HG03159 (cell line): ENCODE data around the gene HAUS8.
"Not testable (repeated sequence)": the region's sequence is repeated elsewhere in the genome, so short reads cannot be mapped to it uniquely, and the experiment has no call there.

ENCODE experiments used
- ATAC-seq: cut with Tn5 transposase; IDR thresholded peaks from one replicate; pipeline ENCODE4 v1.9.1; 2021; ENCODE audit warnings: mild to moderate bottlenecking, moderate library complexity; ENCODE audit not compliant: unreplicated experiment

Gene HAUS8

DNA sequence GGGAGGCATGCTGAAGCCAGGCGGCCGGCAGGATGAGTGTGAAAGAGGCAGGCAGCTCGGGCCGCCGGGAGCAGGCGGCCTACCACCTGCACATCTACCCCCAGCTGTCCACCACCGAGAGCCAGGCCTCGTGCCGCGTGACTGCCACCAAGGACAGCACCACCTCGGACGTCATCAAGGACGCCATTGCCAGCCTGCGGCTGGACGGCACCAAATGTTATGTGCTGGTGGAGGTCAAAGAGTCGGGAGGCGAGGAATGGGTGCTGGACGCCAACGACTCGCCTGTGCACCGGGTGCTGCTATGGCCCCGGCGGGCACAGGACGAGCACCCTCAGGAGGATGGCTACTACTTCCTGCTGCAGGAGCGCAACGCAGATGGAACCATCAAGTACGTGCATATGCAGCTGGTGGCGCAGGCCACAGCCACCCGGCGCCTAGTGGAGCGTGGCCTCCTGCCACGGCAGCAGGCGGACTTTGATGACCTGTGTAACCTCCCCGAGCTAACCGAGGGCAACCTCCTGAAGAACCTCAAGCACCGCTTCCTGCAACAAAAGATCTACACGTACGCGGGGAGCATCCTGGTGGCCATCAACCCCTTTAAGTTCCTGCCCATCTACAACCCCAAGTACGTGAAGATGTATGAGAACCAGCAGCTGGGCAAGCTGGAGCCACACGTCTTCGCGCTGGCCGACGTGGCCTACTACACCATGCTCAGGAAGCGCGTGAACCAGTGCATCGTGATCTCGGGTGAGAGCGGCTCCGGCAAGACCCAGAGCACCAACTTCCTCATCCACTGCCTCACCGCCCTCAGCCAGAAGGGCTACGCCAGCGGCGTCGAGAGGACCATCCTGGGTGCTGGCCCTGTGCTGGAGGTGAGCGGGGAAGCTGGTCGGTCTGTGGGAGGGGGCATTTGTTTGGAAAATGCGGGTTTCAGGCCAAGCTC, 26.7 kb upstream of the HAUS8 start:
- ATAC-seq: no peak

DNA sequence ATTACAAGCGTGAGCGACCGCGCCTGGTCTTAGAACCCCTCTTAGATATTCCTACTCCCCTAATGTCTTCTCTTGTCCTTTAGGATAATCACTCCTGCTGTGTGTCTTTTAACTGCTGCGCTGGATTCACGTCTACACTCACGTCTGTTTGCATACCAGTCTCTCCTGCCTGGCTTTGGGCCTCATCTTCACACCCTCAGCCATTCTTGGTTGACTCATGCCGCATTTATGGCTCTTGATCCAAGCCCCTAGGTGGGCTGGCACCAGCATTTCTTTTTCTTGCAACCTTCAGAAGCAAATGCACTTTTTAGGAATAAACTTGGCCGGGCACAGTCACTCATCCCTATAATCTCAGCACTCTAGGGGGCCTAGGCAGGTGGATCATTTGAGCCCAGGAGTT, 23.1 kb upstream of the HAUS8 start:
- ATAC-seq: no peak

- ATAC-seq: no peak
Measured at GRCh38 chr19:17097593-17098126, 22.4 kb upstream of the HAUS8 start.

- ATAC-seq: no peak
Measured at GRCh38 chr19:17095141-17095919, 20.1 kb upstream of the HAUS8 start.

GRCh38 chr19:17094694-17095093, 19.4 kb upstream of the HAUS8 start:
- ATAC-seq: not testable (repeated sequence)

- ATAC-seq: no peak
Measured at GRCh38 chr19:17092696-17093095, 17.4 kb upstream of the HAUS8 start.

GRCh38 chr19:17091758-17092333, 16.6 kb upstream of the HAUS8 start:
- ATAC-seq: no peak

DNA sequence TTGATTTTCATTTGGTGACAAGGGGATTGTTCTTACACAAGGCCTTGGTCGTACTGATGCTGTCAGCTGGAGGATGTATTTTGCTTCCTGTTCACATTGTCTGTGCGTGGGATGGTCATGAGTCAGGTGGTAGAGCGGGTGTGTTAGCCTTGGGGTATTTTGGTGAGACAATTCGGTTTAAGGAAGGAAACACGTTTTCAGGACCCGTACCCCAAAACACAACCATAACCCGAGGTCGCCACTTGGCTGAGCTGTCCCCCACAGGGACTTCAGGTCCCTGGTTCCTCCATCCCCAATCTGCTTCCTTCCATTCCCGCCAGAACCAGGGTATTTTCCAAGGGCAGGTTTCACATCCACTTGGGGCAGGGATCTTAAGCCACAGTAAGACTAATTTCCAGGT, 15.3 kb upstream of the HAUS8 start:
- no peak for ATAC-seq

DNA sequence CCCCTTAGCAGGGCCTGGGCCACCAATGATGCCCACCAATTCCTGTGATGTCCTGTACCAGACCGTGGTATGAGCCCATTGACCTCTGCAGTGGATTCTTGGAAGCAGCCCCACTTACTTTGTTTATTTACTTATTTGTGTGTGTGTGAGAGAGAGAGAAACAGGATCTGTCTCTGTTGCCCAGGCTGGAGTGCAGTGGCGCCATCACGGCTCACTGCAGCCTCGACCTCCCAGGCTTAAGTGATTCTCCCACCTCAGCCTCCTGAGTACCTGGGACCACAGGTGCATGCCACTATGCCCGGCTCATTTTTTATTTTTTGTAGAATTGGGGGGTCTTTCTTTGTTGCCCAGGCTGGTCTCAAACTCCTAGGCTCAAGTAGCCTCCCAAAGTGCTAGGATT, 13.3 kb upstream of the HAUS8 start:
- no peak for ATAC-seq

DNA sequence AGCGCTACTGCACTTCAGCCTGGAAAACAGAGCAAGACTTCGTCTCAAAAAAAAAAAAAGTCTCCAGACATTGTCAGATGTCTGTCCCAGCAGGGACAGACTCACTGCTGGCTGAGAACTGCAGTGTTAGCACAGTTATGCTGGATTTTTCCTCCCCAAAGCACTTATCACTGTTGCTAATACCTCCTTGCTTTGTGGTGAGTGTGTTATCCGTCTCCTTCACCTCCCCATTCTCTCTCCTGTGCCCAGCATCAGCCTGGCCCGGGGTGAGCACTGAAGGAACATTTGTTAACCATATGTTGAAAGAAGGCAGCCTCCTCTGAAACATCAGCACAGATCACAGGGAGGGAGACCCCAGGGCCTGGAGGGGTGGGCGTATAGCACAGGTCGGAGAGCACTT, 11.6 kb upstream of the HAUS8 start:
- ATAC-seq: no peak

GRCh38 chr19:17086120-17086519, 10.9 kb upstream of the HAUS8 start:
- no peak for ATAC-seq

DNA sequence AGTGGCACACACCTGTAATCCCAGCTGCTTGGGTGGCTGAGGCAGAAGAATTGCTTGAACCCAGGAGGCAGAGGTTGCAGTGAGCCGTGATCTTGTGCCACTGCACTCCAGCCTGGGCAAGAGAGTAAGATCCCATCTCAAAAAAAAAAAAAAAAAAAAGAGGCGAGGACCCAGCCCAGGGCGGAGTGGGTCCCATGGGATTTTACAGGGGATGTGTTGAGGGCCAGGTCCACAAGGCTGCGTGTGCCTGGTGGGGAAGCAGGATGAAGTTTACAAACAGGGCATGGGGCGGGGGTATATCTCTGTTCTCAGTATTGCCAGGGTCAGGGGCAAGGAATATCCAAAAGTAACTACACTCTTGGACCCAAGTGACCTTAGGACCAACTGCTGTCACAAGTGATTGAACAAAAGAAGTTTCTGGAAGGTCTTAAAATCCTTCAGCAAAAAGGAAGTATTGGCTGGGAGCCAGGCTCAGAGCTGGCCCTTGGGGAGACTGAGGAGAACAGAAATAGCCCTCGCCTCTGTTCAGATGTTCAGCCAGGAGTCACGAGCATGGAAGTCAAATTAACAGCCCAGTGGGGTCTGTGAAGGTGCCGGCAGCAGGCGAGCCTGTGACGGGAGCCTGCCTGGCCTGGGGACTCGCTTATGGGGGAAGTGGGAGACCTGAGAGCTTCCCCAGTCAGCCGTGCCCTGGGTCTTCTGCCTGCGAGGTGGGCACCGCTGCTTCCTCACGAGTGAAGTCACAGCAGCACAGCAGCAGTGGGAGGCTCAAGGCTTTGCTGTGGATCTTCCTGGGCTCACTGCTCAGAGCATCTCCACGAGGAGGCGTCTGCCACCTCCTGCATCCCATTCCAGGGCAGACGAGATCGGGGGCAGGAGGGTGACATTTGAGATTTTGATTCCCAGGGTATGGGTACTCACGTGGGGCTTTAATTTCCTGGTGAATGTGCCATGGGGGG, 6.7 kb upstream of the HAUS8 start:
- no peak for ATAC-seq

- no peak for ATAC-seq
Measured at GRCh38 chr19:17080440-17080801, 5.2 kb upstream of the HAUS8 start.

- ATAC-seq: no peak
Measured at GRCh38 chr19:17079710-17080439, 4.6 kb upstream of the HAUS8 start.

DNA sequence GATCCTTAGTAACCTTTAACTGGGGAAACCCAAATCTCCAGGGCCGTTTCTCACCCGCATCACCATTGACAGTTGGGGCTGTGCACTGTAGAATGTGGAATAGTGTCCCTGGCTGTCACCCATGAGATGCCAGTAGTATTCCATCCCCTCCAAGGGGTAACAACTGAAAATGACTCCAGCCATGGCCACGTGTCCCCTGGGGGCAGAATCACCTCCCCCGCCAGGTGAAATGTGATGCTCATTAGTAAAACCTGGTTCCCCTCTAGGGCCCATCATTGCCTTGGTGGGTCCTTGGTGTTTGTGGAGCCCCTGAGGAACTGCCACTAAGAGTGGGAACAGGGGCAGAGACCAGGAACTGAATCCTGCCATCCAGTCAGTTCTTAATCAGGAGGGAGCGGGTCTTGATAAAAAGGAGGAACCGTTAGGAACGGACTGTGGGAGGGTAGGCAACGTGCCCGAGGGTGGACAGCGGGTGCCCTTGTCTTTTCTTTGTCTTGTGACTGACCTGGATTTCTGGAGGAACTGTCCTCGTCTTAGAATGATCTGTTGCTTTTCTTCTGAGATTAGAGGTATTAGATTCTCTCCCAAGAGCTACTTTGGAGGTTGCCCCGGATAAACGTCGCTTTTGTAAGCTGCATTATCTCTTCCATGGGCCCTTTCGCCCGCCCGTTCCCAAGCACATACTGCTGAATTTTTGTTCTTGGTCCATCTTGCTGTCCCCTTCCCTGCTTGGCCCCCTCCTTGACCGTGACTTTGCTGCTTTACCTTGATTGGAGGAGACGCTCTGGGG, 3.9 kb upstream of the HAUS8 start:
- no peak for ATAC-seq

- no peak for ATAC-seq
Measured at GRCh38 chr19:17078036-17078919, 3.0 kb upstream of the HAUS8 start.

- ATAC-seq: no peak
Measured at GRCh38 chr19:17077447-17078028, 2.3 kb upstream of the HAUS8 start.
